SHP77 (cell line): ENCODE measurements around the gene GRAMD1B.
"Not testable (repeated sequence)": the region's sequence is repeated elsewhere in the genome, so short reads cannot be mapped to it uniquely, and the experiment has no call there.

ENCODE experiments used
- DNase-seq, 2 experiments: peaks; one replicate each; lab custom pipeline; 2025; lab: John Stamatoyannopoulos, UW

The GRAMD1B gene

DNA sequence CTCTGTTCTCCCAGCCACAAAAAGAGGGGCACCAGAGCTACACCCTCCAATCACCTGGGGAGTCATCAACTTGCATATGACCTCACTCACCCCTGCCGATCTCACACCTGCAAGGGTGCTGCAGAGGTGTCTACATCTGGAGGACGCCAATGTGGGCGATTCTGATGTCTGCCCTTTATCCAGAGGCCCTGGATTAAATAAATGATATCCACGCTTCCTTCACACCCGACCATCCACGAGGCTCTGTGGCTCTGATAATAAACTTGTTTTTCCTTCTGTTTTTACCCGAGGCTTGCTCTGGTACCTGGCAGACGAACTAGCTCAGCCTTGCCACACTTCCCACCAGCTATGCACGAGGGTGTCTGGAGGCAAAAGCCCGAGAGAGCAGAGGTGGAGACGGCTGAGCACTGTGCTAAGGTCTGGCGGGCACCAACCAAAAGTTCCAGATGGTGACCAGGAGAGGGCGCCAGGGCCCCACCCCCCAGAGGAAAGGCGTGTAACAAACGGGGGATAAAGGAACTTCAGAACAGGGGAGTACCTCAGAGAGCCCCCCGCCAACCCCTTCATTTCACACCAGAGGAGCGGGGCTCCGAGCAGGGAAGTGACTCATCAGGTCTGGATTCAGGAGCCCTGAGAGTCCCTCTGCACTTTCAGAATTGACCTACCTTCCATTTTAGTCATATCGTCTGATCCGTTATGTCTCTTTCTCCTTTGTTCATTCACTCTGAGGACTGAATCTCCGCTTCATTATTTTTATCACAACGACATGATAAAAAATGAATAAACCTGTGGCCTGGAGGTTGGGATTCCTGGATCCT, 210.8 kb downstream of the GRAMD1B start:
- DNase-seq, result peak; percentile 6 to 20

DNA sequence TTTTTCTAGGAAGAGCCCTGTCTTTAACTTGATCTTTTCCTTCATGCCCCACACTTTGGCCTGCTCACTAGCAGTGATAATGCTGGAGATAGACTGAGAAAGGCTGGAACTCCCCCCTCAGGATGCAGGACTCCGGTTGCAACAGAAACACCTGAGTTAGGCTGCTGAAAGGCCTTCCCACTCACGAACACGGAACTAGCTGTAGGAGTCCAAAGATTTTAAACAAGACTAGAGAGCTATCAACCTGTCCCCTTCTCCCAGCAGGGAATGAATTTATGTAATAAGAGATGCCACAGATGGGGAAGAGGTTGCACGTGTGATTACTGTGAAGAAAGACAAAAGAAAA, 211.4 kb downstream of the GRAMD1B start:
- no peak for DNase-seq

DNA sequence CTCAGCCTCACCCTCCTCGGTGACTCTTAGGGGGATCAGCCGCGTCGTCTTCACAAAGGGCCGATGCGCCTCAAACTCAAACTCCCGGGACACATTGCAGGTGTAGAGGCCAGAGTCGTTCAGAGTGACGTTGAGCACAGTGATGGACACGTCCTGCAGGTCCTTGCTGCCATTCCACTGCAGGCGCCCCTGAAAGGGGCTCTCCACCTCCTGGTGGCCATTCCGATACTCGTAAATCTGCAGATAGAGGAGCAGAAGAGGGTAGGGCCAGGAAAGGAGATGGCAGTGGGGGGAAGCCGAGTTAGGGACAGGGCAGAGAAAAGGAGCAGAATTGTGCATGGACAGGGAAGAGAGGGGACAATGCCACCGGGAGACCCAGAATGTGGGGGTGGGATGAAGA, 212.4 kb downstream of the GRAMD1B start:
- no peak for DNase-seq

DNA sequence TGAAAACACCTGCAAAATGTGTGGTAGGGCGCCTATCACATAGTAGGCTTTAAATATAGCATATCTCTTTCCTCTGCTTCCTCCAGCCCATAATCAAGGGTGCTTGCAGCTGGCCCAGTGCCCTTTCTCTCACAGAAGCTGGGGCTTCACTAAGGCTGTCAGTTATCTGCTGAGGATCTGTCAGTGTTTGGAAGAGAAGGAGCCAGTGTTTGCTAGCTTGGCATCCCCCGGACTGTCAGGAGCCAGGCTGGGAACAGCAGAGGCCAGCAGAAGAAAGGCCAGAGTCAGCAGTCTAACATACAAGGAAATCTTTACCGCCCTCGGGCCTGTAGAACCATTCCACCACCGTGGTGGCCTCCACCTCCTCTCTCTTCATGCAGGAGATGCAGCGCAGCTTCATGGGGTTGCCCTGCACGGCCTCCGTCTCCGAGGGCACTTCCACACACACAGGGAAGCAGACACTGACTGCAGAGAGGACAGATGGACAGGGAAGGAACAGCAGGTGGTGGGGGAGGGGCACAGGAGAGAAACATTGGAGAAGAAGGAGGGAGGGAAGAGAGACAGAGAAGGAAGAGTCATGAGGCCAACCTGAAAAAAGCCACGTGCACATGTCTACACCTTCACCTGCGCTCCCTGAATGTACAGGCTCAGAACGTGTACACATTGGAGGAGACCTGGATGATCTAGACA, 215.4 kb downstream of the GRAMD1B start:
- DNase-seq, result no peak

DNA sequence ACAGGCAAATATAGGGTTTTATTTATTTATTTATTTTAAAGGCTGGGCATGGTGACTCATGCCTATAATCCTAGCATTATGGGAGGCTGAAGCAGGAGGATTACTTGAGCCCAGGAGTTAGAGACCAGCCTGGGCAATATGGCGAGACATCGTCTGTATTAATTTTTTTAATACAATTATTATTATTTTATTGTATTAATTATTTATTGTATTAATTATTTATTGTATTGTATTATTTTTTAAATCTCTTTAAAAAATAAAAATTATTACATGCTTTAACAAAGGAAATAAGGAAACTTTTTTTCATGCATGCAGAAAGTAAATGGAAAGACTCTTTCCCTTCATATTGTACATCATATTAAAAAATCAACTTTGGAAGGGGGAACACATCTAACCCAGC, 220.8 kb downstream of the GRAMD1B start:
- DNase-seq, result no peak

DNA sequence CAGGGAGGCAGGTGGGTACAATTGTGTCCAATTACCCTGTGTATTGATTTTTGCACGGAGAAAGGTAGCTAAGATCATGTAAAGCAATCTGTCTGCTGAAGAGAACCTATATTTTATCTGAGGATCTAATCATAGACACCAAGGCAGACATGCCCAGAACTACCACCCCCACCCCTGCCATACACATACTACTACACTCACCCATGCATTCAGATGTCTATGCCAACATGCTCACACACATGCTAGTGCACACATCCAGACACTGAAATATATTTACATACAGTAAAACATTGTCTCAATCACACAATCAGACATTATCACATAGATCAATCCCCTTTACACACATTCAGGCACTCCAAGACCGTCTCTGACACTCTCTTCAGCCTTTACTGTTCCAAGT, 222.5 kb downstream of the GRAMD1B start:
- no peak for DNase-seq

DNA sequence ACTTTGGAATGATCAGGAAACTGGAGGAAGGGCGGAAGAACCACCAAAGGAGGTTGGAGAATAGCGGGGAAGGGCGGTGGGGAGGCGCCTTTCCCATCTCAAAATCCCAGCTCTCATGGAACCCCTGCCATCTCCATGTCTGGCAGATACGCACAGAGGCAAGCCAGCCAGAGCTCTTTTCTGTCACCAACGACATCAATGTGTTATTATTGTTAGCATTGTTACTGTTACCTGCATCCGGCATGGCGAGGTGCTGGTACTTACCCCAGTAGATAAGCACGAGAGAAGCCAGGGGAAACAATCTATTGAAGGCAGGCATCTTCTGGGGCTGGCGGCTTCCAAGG, 223.4 kb downstream of the GRAMD1B start:
- DNase-seq, result no peak

DNA sequence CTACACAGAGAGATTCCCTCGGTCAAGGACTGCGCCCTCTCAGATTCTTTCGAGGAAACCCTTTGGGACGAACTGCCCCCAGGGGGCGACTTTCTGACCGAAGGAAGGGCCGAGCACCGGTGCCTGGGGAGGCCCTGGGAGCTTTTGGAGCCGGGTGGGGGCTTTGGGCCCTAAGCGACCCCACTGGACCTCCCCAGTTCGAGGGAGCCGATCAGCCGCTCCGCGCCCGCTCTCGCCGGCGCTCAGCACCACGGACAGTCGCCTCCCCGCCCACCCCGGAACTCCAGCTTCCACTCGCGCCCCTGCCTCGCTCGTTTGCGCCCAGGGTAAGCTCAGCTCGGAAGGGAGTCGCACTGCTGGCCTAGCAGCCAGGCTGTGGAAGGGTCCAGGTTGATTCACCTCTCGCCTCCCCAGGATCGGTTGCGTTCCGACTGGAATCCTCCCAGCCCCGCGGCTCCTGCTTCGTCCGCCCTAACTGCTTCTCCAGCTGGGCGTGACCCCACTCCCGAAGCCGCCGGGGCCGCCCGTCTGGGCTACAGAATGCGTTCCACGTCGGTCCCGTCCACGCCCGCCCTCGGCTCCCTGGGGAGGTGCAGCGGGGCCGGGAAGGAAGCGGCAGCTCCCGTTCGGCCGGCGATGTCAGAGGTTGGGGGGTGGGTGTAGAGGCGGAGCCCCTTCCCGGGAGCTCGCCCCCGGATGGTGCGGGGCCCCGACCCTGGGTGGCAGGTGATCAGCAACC, 223.9 kb downstream of the GRAMD1B start:
- DNase-seq, result peak; percentile 29 to 52

DNA sequence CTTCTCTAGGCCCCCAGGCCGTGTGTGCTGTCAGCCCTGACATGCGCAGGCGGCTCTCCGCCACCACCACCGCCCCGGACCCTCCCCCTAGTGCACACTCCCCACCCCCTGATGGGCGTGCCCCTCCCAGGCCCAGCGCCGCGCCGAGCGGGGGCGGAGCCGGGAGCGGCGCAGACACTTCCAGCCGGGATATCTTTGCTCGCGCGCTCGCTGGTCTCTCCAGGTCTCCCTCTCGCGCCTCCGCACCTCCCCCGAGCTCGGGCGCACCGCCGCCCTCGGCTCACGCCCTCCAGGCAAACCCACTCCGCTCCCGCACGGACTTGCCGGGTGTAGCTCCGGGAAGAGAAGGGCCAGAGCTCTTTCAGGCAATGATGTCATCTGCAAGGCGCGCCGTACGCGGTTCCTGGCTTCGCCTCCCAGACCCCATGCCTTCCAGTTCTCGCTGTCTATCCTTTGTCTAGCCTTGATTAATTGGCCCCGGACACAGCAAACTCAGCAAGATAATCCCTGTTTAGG, 224.6 kb downstream of the GRAMD1B start, which contains the start of gene SCN3B:
Gene SCN3B, minus strand, starts transcription at position 59 of the 516 bp plus-strand sequence. CDS start 823 bp downstream, outside the sequence.
- DNase-seq, result peak; percentile 74 to 82

DNA sequence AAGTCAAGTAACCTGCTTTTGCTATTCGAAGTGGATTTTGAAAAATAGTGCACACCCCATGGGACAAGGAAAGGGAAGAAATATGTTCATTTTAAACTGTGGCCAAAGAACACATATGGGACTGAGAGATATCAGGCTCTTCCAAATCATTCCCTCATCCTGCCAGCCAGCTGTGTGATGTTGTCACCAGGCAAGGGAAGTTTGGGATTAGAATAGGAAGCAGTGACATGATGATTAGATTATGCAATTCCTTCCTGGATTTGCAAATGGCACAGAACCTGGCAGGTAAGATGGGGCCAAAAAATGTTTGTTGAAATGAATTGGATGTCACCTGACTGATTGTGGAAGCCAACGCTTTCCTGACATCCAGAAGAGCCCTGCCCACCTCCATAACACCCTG, 229.2 kb downstream of the GRAMD1B start:
- DNase-seq, result no peak

DNA sequence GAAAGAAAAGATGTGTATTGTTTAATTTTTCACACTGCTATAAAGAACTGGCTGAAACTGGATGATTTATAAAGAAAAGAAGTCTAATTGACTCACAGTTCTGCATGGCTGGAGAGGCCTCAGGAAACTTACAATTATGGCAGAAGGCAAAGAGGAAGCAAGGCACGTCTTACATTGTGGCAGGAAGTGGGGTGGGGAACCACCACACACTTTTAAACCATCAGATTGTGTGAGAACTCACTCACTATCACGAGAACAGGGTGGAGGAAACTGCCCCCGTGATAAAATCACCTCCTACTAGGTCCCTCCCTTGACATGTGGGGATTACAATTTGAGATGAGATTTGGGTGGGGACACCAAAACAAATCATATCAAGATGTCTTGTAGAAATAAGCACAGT, 229.9 kb downstream of the GRAMD1B start:
- not testable (repeated sequence) for DNase-seq

DNA sequence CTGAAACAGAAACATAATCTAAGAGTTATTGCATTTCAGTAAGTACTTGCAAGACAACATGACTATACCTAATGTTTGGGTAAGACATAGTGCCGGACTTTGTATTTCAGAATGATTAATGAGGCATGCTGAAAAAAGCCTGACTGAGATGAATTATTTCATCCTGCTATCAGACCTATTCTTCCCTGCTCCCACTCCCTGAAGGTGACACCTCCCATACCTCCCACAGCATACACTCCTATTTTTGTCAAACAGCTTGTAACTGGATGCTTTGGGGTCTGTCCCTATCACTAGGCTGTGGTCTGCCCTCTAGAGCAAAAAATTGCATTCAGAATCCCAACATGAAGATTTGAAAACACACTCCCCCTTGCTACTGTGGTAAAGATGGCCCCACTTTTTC, 235.2 kb downstream of the GRAMD1B start:
- DNase-seq, result no peak

DNA sequence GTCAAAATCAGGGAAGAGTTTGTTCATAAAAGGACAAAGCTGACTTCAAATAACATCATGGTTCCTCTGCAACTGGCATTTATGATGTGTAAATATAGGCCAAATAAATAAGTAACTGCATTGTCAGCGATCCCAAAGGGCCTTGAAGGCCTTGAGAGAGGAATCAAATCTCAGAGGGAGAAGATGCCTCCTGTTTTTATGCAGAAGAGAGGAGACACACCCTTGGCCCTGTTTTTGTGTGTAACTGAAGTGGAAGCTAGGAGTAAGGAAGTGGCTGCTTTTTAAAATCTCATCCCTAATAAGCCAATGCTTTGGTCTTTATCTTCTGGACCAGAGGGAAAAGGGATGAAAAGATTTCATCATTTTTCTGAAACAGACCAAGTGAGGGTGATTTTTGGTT, 240.0 kb downstream of the GRAMD1B start:
- DNase-seq, result no peak

DNA sequence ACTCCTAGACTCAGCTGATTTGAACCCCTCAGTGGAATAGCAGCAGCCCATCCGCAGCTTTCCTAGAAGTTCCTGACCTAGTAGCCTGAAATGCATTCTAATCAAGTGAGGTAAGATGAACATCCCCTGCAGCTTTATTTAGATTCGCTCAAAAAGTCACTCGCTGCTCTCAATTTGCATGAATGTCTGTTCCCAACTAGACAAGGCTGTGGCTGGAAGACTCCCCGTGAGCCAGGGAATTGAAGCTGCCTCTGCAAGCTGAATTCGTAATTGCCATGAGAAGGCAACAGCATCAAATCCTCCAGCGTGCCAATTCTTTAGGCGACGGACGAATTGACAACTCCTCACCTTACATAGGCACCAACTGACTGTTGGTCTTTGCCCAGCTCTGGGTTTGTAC, 241.5 kb downstream of the GRAMD1B start:
- no peak for DNase-seq

DNA sequence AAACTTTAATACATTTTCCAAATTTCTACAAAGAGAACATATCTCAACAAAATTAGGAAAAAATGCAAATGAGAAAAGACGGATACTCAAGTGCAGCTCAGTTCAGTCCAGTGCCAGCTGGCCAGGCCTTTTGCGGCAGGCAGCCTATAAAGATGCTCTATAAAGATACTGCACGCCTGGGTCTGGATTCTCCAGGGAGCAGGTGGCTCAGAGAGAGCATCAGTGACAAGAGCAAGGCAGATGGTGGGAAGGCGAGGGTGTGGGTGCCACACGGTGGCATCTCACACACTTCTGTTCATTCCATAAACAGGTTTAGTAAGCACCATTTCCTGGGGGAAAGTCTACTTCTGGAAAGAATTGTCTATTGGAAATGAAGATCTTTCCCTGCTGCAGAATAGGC, 242.5 kb downstream of the GRAMD1B start:
- no peak for DNase-seq

DNA sequence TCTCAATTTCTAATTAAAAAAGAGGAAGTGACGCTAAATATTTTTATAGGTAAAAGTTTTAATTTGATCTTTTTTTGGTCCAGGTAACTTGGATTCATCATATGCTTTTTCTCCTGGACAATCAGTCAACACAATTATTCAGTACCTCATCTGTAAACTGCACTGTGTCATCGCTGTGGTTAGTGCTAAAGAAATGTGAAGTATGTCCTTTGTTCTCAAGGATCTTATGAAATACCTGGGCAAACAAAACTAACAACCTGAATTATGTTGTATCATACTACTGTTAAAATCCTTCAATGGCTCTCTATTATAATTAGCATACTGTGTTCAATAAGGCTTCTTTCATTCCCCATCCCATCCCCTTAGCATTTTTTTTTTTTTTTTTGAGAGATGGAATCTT, 244.2 kb downstream of the GRAMD1B start:
- DNase-seq, result no peak
